Fibroblast of the aortic adventitia (primary cell): ENCODE data around the gene LLPH. TPM values are rescaled to one million over a fixed set of nuclear protein-coding genes. Genes with fewer than 3 reads are reported as not detected.

ENCODE experiments used
- DNase-seq: peaks from one replicate; pipeline ENCODE4 v3.0.0-alpha.2; 2010; ENCODE audit warnings: low read depth
- H3K4me3 ChIP-seq: 2 replicates; pipeline ENCODE4 v1.5.1; 2011; ENCODE audit warnings: low read depth, mild to moderate bottlenecking, control low read depth, low read length, moderate library complexity
- CTCF ChIP-seq: IDR thresholded peaks from 2 replicates; pipeline ENCODE4 v1.5.1; 2011; ENCODE audit warnings: mild to moderate bottlenecking, low read length, control low read depth, inconsistent platforms; ENCODE audit not compliant: insufficient read depth
- total RNA-seq: library from RNA; depleted of rRNA; stranded (reverse); fragments of >200 nt; gene quantifications from 2 replicates; pipeline ENCODE4 v1.2.3, GENCODE V29; 2012; ENCODE audit warnings: low replicate concordance

LLPH gene
- total RNA-seq, 1 donor = 9.3 TPM

- no peak overlapping the region for H3K4me3 ChIP-seq
- DNase-seq = peak; percentile 39
- no peak for TF ChIP-seq CTCF
Measured at GRCh38 chr12:66156654-66157053, 26.1 kb upstream of the LLPH start.

- DNase-seq = peak; percentile 61
- H3K4me3 ChIP-seq = no peak overlapping the region
Measured at GRCh38 chr12:66154776-66155175, 24.2 kb upstream of the LLPH start.

GRCh38 chr12:66152732-66153131 lies 22.2 kb upstream of the LLPH start:
- H3K4me3 ChIP-seq = no peak overlapping the region
- no peak for TF ChIP-seq CTCF
- peak; percentile 69 for DNase-seq

More at GRCh38 chr12:66154776-66155175, 24.2 kb upstream of the LLPH start:
- no peak for TF ChIP-seq CTCF

- DNase-seq = no peak
- no peak overlapping the region for H3K4me3 ChIP-seq
- peak; percentile 23 for TF ChIP-seq CTCF
Measured at GRCh38 chr12:66149702-66150398, 19.3 kb upstream of the LLPH start.

GRCh38 chr12:66144791-66145754 lies 14.5 kb upstream of the LLPH start:
- H3K4me3 ChIP-seq = no peak overlapping the region
- peak; percentile 62 for TF ChIP-seq CTCF
- peak; percentile 89 for DNase-seq

GRCh38 chr12:66143868-66144267 lies 13.3 kb upstream of the LLPH start:
- TF ChIP-seq CTCF = no peak
- no peak overlapping the region for H3K4me3 ChIP-seq
- DNase-seq = no peak
